NT2/D1 (cell line): ENCODE data around the gene ELOVL6.

Experiments
- YY1 ChIP-seq: IDR thresholded peaks from 2 replicates; pipeline ENCODE4 v1.6.1; 2011; ENCODE audit not compliant: insufficient read length, insufficient read depth
- ZNF274 ChIP-seq: IDR thresholded peaks from 2 replicates; pipeline ENCODE4 v1.6.1; 2011; ENCODE audit warnings: mild to moderate bottlenecking, low read depth, low read length

GRCh38 chr4:110088670-110089069 lies 109.7 kb downstream of the ELOVL6 start:
- TF ChIP-seq ZNF274 (no peak), YY1 (no peak)
